Fibroblast of pulmonary artery (primary cell): ENCODE results near the gene SLC2A13.

Experiments
- DNase-seq: peaks from one replicate; pipeline ENCODE4 v3.0.0-alpha.2; 2010; ENCODE audit warnings: low read depth
- H3K4me3 ChIP-seq: replicated peaks from 2 replicates; pipeline ENCODE4 v1.5.1; 2011; ENCODE audit warnings: low read depth, mild to moderate bottlenecking, control low read depth, low read length, moderate library complexity
- CTCF ChIP-seq: IDR thresholded peaks from 2 replicates; pipeline ENCODE4 v1.5.1; 2011; ENCODE audit warnings: mild to moderate bottlenecking, control low read depth, low read length, inconsistent platforms; ENCODE audit errors: missing control alignments

Gene SLC2A13

GRCh38 chr12:40010899-40011774 lies 94.7 kb downstream of the SLC2A13 start:
- H3K4me3 ChIP-seq: no peak overlapping the region
- TF ChIP-seq CTCF: peak; percentile 89
- DNase-seq: peak; percentile 85

- no peak for DNase-seq
- no peak overlapping the region for H3K4me3 ChIP-seq
- no peak for TF ChIP-seq CTCF
These were observed 103.4 kb downstream of the SLC2A13 start for GRCh38 chr12:40002178-40003169.

- no peak for TF ChIP-seq CTCF
- H3K4me3 ChIP-seq: no peak overlapping the region
- DNase-seq: no peak
These were observed 104.5 kb downstream of the SLC2A13 start for GRCh38 chr12:40001406-40001805.

GRCh38 chr12:40000884-40001283 lies 105.0 kb downstream of the SLC2A13 start:
- no peak overlapping the region for H3K4me3 ChIP-seq
- TF ChIP-seq CTCF: no peak
- DNase-seq: no peak

- no peak for TF ChIP-seq CTCF
- no peak overlapping the region for H3K4me3 ChIP-seq
- DNase-seq: no peak
These were observed 112.6 kb downstream of the SLC2A13 start for GRCh38 chr12:39993268-39993667.

- peak; percentile 77 for DNase-seq
- H3K4me3 ChIP-seq: no peak overlapping the region
- peak; percentile 90 for TF ChIP-seq CTCF
These were observed 115.5 kb downstream of the SLC2A13 start for GRCh38 chr12:39990122-39991101.
